Activated naive CD8-positive, alpha-beta T cell treated with anti-CD3 and anti-CD28 coated beads, Interleukin-2, amount 50 U/mL, for 24 hours (primary cell): Measurements from ENCODE around the gene MALT1.
"Not testable (repeated sequence)": the region's sequence is repeated elsewhere in the genome, so short reads cannot be mapped to it uniquely, and the experiment has no call there.

Experiments
- ATAC-seq: fragments of 150-1000 bp; cut with Tn5 transposase; one replicate; pipeline ENCODE4 v1.10.0; 2021
- DNase-seq: peaks from one replicate; pipeline ENCODE4 v3.0.0; 2021
- H3K27ac Mint-ChIP-seq: one replicate; pipeline ENCODE4 v1.8.0; 2021; ENCODE audit warnings: mild to moderate bottlenecking, mixed read lengths
- H3K27me3 Mint-ChIP-seq: one replicate; pipeline ENCODE4 v1.8.0; 2021; ENCODE audit warnings: mixed read lengths
- H3K36me3 Mint-ChIP-seq: one replicate; pipeline ENCODE4 v1.8.0; 2021; ENCODE audit warnings: low read depth, mixed read lengths
- H3K4me1 Mint-ChIP-seq: one replicate; pipeline ENCODE4 v1.8.0; 2021; ENCODE audit warnings: mixed read lengths
- H3K4me3 Mint-ChIP-seq: one replicate; pipeline ENCODE4 v1.8.0; 2021; ENCODE audit warnings: mild to moderate bottlenecking, moderate library complexity, mixed read lengths
- H3K9me3 Mint-ChIP-seq: one replicate; pipeline ENCODE4 v1.8.0; 2021; ENCODE audit warnings: mixed read lengths

Gene MALT1

GRCh38 chr18:58756596-58757240 lies 85.5 kb downstream of the MALT1 start:
- H3K27ac Mint-ChIP-seq, result no peak overlapping the region
- H3K4me1 Mint-ChIP-seq, result peaks cover 32% of the 10 kb centered on the region
- DNase-seq (no peak), ATAC-seq (no peak)
- H3K27me3 Mint-ChIP-seq, result no peaks in the 10 kb centered on the region
- H3K9me3 Mint-ChIP-seq, result no peaks in the 10 kb centered on the region
- H3K36me3 Mint-ChIP-seq, result no peaks in the 10 kb centered on the region
- no peak overlapping the region for H3K4me3 Mint-ChIP-seq

- not testable (repeated sequence) for H3K9me3 Mint-ChIP-seq, H3K36me3 Mint-ChIP-seq, H3K27me3 Mint-ChIP-seq, ATAC-seq, H3K4me3 Mint-ChIP-seq, H3K27ac Mint-ChIP-seq, DNase-seq
- H3K4me1 Mint-ChIP-seq, result peaks cover 37% of the 10 kb centered on the region
Measured at GRCh38 chr18:58757351-58757750, 86.1 kb downstream of the MALT1 start.

- no peak overlapping the region for H3K4me3 Mint-ChIP-seq
- H3K27ac Mint-ChIP-seq, result no peak overlapping the region
- DNase-seq (no peak), ATAC-seq (no peak)
- peaks cover 43% of the 10 kb centered on the region for H3K4me1 Mint-ChIP-seq
- H3K36me3 Mint-ChIP-seq, result no peaks in the 10 kb centered on the region
- no peaks in the 10 kb centered on the region for H3K27me3 Mint-ChIP-seq
- H3K9me3 Mint-ChIP-seq, result no peaks in the 10 kb centered on the region
Measured at GRCh38 chr18:58758046-58758445, 86.8 kb downstream of the MALT1 start.

- Mint-ChIP-seq H3K36me3 (no peaks in the 10 kb centered on the region), H3K4me3 (no peak overlapping the region), H3K27ac (no peak overlapping the region), H3K27me3 (no peaks in the 10 kb centered on the region), H3K4me1 (peaks cover 47% of the 10 kb centered on the region), H3K9me3 (no peaks in the 10 kb centered on the region)
- ATAC-seq (no peak), DNase-seq (no peak)
Measured at GRCh38 chr18:58758606-58759005, 87.3 kb downstream of the MALT1 start.

GRCh38 chr18:58761241-58761969 lies 90.1 kb downstream of the MALT1 start:
- Mint-ChIP-seq H3K27ac (peak overlapping the region; percentile 31), H3K4me3 (no peak overlapping the region), H3K36me3 (no peaks in the 10 kb centered on the region), H3K9me3 (no peaks in the 10 kb centered on the region), H3K4me1 (peaks cover 30% of the 10 kb centered on the region), H3K27me3 (peaks cover 15% of the 10 kb centered on the region)
- ATAC-seq (no peak), DNase-seq (no peak)

- Mint-ChIP-seq H3K27ac (no peak overlapping the region), H3K27me3 (peaks cover 22% of the 10 kb centered on the region), H3K4me1 (peaks cover 27% of the 10 kb centered on the region), H3K9me3 (no peaks in the 10 kb centered on the region), H3K4me3 (no peak overlapping the region), H3K36me3 (no peaks in the 10 kb centered on the region)
- DNase-seq, result no peak
- ATAC-seq, result no peak
Measured at GRCh38 chr18:58761970-58762780, 90.9 kb downstream of the MALT1 start.

GRCh38 chr18:58762781-58763171 lies 91.5 kb downstream of the MALT1 start:
- H3K4me3 Mint-ChIP-seq, result no peak overlapping the region
- H3K27ac Mint-ChIP-seq, result no peak overlapping the region
- peaks cover 27% of the 10 kb centered on the region for H3K4me1 Mint-ChIP-seq
- H3K36me3 Mint-ChIP-seq, result no peaks in the 10 kb centered on the region
- H3K27me3 Mint-ChIP-seq, result peaks cover 23% of the 10 kb centered on the region
- no peaks in the 10 kb centered on the region for H3K9me3 Mint-ChIP-seq
- no peak for DNase-seq
- no peak for ATAC-seq

- ATAC-seq (no peak), DNase-seq (no peak)
- no peaks in the 10 kb centered on the region for H3K9me3 Mint-ChIP-seq
- no peaks in the 10 kb centered on the region for H3K36me3 Mint-ChIP-seq
- no peak overlapping the region for H3K27ac Mint-ChIP-seq
- H3K4me3 Mint-ChIP-seq, result no peak overlapping the region
- peaks cover 27% of the 10 kb centered on the region for H3K4me1 Mint-ChIP-seq
- H3K27me3 Mint-ChIP-seq, result peaks cover 36% of the 10 kb centered on the region
Measured at GRCh38 chr18:58766164-58766563, 94.9 kb downstream of the MALT1 start.

GRCh38 chr18:58766946-58767345 lies 95.7 kb downstream of the MALT1 start:
- DNase-seq (no peak), ATAC-seq (no peak)
- no peaks in the 10 kb centered on the region for H3K36me3 Mint-ChIP-seq
- H3K9me3 Mint-ChIP-seq, result no peaks in the 10 kb centered on the region
- peaks cover 39% of the 10 kb centered on the region for H3K27me3 Mint-ChIP-seq
- H3K4me3 Mint-ChIP-seq, result no peak overlapping the region
- no peak overlapping the region for H3K27ac Mint-ChIP-seq
- H3K4me1 Mint-ChIP-seq, result peaks cover 19% of the 10 kb centered on the region

- Mint-ChIP-seq H3K36me3 (no peaks in the 10 kb centered on the region), H3K27me3 (peaks cover 47% of the 10 kb centered on the region), H3K27ac (no peak overlapping the region), H3K4me3 (no peak overlapping the region), H3K4me1 (peaks cover 7% of the 10 kb centered on the region), H3K9me3 (no peaks in the 10 kb centered on the region)
- ATAC-seq (peak; percentile 94), DNase-seq (peak; percentile 80)
Measured at GRCh38 chr18:58768293-58768974, 97.2 kb downstream of the MALT1 start.

- no peaks in the 10 kb centered on the region for H3K9me3 Mint-ChIP-seq
- no peaks in the 10 kb centered on the region for H3K36me3 Mint-ChIP-seq
- H3K4me1 Mint-ChIP-seq, result peaks cover 4% of the 10 kb centered on the region
- H3K27ac Mint-ChIP-seq, result no peak overlapping the region
- ATAC-seq (no peak), DNase-seq (no peak)
- peaks cover 48% of the 10 kb centered on the region for H3K27me3 Mint-ChIP-seq
- no peak overlapping the region for H3K4me3 Mint-ChIP-seq
Measured at GRCh38 chr18:58769321-58769720, 98.1 kb downstream of the MALT1 start.

- H3K4me1 Mint-ChIP-seq, result peaks cover 4% of the 10 kb centered on the region
- peaks cover 40% of the 10 kb centered on the region for H3K27me3 Mint-ChIP-seq
- no peak overlapping the region for H3K27ac Mint-ChIP-seq
Measured at GRCh38 chr18:58770601-58771000, 99.3 kb downstream of the MALT1 start.

GRCh38 chr18:58772161-58772560 lies 100.9 kb downstream of the MALT1 start:
- Mint-ChIP-seq H3K4me3 (no peak overlapping the region), H3K27me3 (peaks cover 32% of the 10 kb centered on the region), H3K36me3 (no peaks in the 10 kb centered on the region), H3K4me1 (peaks cover 4% of the 10 kb centered on the region), H3K27ac (no peak overlapping the region), H3K9me3 (no peaks in the 10 kb centered on the region)
- no peak for ATAC-seq
- no peak for DNase-seq

More at GRCh38 chr18:58770601-58771000, 99.3 kb downstream of the MALT1 start:
- H3K9me3 Mint-ChIP-seq, result no peaks in the 10 kb centered on the region
- ATAC-seq (no peak), DNase-seq (no peak)
- H3K36me3 Mint-ChIP-seq, result no peaks in the 10 kb centered on the region
- H3K4me3 Mint-ChIP-seq, result no peak overlapping the region

GRCh38 chr18:58776084-58776483 lies 104.8 kb downstream of the MALT1 start:
- Mint-ChIP-seq H3K4me1 (no peaks in the 10 kb centered on the region), H3K27me3 (peaks cover 23% of the 10 kb centered on the region), H3K4me3 (no peak overlapping the region), H3K9me3 (no peaks in the 10 kb centered on the region), H3K27ac (no peak overlapping the region), H3K36me3 (no peaks in the 10 kb centered on the region)
- ATAC-seq (no peak), DNase-seq (no peak)
